GM21786 (cell line): ENCODE results near the gene ATP6V1A.

Source experiments
- ATAC-seq: cut with Tn5 transposase; IDR thresholded peaks from one replicate; pipeline ENCODE4 v1.9.1; 2021; ENCODE audit not compliant: unreplicated experiment

The ATP6V1A gene

DNA sequence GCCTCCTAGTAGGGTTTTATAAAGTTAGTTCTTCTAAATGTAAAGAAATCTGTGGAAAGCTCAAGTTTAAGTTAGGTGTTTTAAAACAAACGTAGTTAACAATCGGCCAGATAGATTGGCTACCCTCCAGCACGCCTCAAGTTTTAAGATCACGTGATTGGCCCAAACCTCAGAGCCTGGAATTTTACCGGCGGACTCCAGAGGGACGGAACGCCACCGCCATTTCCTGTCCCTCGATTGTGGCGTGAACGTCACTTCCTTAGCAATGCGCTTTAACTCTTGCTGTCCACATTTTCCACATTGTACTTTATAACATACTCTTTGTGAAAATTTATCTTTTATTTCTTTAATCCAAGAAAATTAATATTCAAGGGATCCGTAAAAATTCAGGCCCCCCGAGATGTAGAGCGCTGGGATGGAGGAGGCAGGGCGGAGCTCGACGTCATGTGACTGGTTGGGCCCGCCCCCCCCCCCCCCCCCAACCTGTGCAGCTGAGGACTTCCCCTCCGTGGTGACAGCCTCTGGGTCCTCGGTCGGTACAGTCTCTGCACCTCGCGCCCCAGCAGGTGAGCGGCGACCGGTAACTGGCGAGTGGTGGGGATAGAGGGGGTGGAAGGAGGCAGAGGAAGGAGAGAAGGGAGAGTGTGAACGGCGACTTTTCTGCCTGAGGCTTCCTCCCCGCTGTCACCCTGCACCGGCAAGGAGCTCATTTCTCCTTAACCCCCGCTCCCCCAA lies at the start of gene ATP6V1A:
ATP6V1A (plus strand) TSS at position 488 of the 735 bp plus-strand sequence. CDS start 31,719 bp downstream, outside the sequence.
- peak; percentile 37 for ATAC-seq

DNA sequence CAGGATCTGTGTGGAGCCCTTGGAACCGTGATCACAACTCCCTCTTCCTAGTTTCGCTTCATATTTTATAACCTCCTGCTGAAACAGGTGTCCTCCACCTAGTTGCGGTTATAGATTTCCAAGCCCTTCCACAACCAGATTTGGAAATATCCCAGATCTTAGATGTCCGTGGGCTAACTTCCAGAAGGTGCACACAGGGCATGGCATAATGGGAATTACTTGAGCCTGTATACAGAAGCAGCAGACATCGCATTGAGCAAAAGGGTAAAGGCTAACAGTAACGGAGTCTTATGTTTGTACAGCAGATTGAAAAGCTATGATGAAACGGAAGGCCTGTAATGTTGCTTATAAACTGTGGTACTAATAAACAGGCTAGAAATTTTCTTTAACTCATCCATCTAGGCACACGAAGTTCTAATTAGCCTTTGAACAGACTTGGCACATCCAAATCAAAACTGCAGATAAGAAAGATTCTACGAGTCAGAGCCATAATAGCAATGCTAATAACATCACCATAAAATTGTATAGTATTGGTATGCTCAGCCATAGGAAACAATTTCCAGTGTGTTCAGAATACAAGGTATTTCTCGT lies 49.2 kb upstream of the ATP6V1A start:
- ATAC-seq, result no peak

DNA sequence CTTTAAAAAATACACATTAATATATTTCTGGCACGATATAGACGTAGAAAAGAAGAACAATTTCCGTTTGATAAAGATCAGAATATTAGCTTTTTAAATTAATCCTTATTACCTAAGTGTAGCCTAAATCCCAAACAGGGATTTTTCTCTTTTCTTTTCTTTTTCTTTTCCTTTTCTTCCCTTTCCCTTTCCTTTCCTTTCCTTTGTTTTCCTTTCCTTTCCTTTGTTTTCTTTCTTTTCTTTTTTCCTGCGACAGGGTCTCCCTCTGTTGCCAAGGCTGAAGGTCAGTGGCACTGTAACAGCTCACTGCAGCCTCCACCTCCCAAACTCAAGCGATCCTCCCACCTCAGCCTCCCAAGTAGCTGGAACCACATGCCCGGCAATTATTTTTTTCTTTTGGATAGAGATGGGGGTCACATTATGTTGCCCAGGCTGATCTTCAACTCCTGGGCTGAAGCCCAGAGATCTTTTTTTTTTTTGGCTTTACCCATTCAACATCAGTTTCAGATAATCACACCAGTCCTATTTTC lies 48.6 kb upstream of the ATP6V1A start:
- no peak for ATAC-seq

DNA sequence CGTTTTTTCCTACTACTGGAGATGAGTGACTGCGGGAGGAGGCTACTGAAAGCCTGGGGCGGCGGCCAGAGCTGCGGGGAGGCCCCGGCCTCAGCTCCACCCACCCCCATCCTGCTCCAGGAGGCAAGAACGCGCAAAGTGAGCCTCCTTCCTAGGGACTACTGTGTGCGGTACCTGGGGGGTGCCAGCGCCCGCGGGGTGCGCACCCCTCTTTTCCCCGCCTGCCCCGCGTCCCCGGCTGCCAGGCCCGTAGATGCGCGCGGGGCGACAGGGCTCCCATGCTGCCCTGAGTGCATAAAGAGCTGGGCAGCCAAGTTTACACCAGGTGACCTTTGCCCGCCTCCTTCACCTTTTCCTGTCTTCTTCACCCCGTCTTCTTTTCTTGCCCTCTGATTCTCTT lies 47.9 kb upstream of the ATP6V1A start:
- no peak for ATAC-seq

DNA sequence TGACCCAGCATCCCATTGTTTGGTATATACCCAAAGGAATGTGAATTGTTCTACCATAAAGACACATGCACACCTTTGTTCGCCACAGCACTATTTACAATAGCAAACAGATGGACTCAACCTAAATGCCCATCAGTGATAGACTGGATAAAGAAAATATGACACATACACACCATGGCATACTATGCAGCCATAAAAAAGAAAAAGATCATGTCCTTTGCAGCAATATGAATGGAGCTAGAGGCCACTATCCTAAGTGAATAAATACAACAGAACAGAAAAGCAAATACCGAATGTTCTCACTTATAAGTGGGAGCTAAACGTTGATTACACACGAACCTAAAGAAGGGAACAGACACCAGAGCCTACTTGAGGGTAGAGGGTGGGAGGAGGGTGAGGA lies 39.0 kb upstream of the ATP6V1A start:
- no peak for ATAC-seq

DNA sequence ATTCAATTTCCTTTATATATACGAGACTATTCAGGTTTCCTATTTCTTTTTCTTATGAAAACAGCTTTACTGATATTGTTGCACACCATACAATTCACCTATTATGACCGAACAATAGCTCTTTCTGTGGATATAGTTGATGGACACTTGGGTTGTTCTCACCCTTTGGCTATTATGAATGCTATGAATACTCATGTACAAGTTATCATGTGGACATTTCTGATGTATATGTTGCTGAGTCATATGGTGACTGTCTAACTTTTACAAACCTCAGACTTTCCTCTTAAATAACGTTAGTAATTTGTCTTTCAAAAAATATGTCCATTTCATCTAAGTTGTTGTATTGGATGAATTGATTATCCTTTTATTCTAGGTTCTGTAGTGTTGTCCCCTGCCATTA lies 34.7 kb upstream of the ATP6V1A start:
- ATAC-seq, result peak; percentile 50

DNA sequence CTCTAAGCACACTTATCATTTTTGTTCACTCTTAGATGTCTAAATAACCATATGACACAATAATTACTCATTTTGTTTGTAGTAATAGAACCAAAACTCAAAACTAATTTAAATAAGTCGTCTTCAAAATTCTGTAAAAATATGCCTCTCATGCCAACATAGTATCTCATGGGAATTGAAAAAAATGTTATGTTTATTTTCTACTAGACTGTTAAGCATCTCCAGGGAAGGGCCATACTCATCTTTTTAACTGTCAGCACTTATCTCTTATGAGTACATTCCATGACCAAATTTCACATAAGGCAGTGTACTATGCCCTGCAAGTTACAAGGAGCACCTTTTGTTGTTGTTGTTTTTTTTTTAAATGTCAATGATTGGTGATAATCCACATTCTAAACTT lies 32.1 kb upstream of the ATP6V1A start:
- no peak for ATAC-seq

DNA sequence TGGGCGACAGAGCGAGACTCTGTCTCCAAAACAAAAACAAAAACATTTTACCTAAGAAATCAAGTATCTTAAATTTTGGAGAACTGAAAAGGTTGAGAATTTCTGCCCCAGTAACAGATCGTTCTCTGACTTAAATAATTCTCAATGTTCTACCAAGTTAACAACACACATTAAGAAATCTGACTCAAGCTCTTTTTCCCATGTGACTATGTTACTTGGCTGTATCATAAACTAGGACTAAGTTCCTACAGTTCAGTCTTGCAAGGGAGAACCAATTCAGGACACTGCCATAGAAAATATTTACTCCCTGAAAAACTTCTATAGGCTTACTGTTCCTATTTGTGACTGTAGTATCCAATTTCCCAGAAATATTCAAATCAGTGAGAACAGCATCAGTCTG lies 29.5 kb upstream of the ATP6V1A start:
- no peak for ATAC-seq

DNA sequence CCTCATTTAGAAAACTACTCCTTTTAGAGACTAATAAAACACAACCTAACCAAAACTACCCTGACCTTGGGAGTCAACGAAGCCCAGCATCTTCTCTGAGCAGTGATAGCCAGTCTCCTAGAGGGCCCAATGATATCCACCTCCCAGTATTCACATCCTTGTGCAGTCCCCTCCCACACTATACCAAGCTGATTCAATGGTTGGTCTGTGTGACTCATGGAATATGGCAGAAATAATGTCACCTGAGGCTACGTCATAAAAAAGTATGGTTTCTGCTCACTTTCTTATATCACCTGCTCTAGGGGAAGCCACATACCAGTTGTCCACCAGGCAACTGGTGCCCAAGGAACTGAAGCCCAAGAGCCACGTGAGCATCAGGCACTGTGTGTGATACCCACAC lies 29.0 kb upstream of the ATP6V1A start:
- no peak for ATAC-seq

DNA sequence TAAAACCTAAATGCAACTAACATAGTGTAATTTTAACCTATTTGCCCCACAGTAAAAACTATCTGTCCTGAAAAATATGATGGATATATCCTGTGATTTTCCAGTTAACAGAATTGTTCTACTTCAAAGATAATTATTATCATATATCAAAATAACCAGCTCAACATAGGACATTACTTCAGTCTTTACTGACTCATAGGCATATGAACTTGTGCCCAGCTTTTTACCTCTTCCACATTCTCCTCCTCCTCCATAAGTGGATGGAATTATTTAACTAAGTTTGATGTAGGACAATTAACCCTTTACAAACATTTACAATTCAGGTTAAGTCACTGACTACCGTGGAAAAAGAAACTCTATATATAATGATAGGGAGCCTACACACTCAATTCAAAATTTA lies 27.5 kb upstream of the ATP6V1A start:
- ATAC-seq, result no peak

DNA sequence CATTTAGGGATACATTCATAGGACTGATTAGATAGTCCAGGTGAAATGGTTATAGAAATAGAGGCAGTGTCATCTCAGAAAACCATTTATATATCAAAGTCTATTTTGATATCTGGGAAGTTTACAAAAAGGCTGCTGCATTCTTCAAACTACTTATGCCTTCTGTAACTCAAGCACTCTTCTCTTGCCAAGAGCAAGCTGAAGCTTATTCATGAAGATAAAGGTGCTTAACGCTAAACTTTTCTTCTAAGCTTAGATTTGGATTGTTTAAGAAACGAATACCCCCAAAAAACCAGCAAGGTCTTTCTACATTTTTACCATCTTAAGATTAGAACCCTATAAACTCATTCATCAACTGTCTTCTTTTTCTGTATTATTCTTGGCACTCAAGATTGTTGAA lies 27.1 kb upstream of the ATP6V1A start:
- no peak for ATAC-seq

DNA sequence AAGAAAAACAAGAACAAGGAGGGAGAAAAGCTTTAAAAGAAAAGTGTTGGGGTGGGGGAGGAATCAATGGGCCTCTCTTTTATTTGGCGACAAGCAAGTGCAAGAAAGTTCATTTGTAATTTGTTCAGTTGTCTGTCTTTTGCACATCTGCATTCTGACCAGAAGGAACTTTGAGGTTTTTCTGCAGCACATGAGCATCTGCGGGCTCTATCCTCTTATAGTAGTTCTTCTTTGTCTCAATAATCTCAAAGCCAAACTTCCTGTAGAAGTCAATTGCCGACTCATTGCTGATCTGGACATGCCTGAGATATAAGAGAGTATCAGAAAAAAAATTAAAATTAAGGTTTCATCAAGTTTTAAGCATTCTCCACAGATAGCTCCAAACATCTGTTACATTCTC lies 25.2 kb upstream of the ATP6V1A start:
- ATAC-seq, result no peak

DNA sequence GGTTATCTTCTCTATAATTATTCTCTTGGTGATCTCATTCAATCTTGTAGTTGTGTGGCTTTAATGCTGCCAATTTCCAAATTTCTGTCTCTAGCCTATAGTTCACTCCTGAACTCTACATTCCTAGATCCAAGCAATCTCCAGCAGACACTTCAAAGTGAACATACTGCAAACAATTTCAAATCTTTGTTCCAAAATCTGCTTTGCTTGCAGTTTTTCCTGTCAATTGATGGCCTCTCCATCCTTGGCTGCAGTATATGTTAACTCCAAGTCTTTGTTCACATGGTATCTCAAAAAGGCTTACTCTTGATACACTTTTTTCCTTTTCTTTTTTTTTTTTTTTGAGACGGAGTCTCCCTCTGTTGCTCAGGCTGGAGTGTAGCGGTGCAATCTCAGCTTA lies 18.2 kb upstream of the ATP6V1A start:
- no peak for ATAC-seq

DNA sequence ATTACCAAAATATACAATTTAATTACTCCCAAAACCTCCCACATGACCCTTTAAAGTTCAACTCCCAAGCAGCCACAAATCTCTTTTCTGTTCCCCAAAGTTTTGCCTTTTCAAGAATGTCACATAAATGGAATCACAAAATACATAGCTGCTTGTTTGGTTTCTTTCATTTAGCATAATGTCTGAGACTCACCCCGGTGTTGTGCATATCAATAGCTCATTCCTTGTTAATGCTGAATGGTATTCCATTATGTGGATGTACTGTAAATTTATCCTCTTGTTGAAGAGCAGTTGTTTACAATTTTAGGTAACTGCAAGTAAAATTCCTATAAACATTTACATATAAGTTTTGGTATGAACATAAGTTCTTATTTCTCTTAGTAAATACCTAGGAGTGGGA lies 16.3 kb upstream of the ATP6V1A start:
- no peak for ATAC-seq

DNA sequence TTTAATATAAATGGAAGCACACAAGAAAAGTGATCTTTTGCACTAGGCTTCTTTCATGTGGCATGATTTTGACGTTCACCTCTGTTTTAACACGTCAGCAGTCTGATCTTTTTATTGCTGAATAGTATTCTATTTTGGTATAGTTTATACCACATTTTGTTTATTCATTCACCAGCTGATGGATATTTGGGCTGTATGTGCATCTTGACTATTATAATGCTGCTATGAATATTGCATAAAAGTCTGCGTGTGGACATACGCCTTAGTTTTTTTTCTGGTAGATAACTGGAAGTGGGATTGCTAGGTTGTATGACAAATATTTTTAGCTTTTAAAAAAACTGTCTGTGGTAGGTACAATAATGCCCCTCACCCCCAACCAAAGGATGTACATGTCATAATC lies 15.1 kb upstream of the ATP6V1A start:
- ATAC-seq, result no peak

DNA sequence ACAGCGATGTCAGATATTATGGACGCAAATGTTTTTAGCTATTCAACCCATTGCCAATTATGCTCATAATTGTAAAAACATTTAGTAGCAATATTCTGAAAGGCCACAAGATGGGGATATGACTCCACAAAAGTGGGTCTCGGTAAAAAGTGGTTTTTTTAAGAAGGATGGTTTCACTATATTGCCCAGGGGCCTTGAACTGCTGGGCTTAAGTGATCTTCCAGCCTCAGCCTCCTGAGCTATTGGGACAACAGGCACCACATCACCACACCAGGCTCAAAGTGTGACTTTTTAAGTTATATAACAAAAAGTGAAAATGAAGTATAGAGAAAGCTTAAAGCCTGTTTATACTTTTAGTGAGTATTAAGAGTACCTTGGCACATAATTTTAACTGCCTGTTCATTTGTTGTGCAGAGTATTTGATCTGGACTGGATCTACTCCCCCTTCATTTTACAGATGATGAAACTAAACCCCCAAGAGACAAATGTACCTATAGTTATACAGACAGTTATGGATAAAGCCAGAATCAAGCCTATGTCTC lies 10.2 kb upstream of the ATP6V1A start:
- ATAC-seq, result peak; percentile 80

DNA sequence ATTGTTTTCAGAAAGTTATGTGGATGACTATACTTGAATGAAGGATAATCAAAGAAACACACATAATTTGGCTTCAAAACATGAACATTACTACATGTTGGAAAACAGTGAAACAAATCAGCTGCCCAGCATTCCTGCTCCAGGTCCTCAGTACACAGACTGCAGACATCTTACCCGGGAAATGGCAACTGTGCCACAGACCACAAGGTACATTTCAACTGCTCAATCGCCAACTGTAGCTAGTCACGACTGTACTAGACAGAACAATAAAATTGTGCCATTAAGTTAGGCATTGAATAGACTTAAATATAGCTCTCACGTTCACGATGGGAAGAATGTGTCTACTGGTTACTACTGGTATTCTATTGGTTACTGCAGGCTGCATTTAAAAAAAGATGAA lies 5.7 kb upstream of the ATP6V1A start:
- no peak for ATAC-seq

DNA sequence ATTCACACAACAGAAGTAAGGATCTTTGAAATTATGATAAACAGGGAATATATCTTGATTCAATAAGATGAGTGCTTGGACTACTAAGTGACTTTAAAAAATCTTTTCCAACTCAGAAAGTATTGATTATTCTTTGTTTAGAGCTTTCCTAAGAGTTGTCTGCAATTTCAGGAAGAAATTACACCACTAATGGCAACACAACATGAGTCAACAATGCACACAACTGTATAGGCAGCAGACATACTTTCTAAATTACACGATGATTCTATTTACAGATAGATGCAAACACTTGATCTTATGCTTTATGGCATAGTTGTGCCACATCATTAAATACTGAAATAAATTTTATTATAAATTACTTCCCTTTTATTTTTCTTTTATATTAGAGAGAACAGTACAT lies 5.2 kb upstream of the ATP6V1A start:
- ATAC-seq, result no peak

DNA sequence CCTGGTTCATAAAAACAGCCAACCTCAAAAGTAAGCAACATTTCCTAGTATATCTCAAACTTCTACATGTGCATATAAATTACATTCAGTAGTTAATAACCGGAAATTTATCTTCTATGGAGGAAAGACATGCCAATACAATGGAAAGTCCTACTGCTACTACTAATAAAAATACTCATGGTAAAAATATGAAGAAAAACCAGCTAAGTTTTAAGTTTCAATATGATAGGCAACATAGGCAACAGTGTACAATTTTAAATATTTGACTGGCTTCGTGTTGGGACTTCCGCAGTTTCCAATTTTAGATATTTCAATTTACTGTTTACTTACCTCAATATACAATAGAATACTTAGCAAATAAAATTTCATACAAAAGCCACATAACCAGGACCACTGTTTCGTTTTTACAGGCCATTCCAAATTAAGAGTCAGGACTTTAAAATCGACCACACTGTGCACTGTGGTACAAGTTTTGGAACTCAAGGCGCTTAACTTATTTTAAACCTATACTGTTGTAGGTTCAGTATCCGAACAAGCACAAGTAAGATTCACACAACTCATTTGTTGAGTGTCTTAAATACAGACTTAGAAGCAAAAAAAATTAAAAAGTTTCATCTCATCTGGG lies 3.7 kb upstream of the ATP6V1A start:
- ATAC-seq, result no peak

DNA sequence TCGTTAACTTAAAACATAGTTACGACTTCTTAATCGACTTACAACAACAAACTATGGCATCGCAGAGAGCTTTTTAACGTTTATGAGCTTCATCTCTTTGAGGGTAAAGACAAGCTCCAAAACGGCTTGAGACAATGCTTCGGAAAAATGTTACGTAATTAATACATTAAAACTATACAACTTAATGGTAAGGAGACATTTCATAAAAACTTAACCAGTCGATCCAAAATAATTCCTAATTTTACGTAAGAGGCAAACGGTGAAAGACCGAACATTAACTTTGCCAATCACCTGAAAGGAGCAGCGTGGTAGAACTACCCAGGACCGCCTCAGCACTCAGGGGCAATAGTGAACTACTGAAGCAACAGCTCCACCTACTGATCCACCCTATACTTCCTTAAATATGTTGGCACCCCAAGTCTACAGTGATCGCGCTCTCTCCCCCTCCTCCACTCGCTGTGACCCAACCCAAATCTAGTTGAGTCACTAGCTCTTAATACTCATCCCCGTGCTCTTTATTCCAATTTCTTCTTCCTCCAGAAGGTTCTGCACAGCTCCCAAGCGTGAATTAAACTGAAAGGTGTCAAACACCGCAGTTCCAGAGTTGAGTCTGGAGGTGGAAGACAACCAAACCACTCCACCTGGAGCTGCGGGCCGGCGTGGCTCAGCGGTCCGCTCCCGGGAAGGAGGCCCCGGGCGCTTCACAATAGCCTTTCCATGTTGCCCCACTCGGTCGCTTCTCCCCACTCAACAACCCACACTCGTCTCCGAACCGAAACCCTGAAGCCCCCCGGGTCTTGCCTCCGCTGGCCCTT lies 1.7 kb upstream of the ATP6V1A start:
- ATAC-seq, result peak; percentile 60
